AG09319 (cell line): ENCODE results near the gene OR8I2.
"Not testable (repeated sequence)": the region's sequence is repeated elsewhere in the genome, so short reads cannot be mapped to it uniquely, and the experiment has no call there.

Experiments used
- DNase-seq: peaks from one replicate; pipeline ENCODE4 v3.0.0-alpha.2; 2010; ENCODE audit warnings: low read depth; ENCODE audit errors: extremely low read depth
- CTCF ChIP-seq: IDR thresholded peaks from 2 replicates; pipeline ENCODE4 v1.5.1; 2011; ENCODE audit warnings: low read depth, mild to moderate bottlenecking, inconsistent platforms, low read length, moderate library complexity

The OR8I2 gene

GRCh38 chr11:56103210-56103737 lies 10.2 kb downstream of the OR8I2 start, which contains the start of gene OR8H2:
TSS of gene OR8H2 (plus strand) at chr11:56103687. CDS start at chr11:56105043, 1,356 bp downstream.
- no peak for DNase-seq
- no peak for TF ChIP-seq CTCF

- TF ChIP-seq CTCF: no peak
- no peak for DNase-seq
These were observed 29.0 kb downstream of the OR8I2 start, which contains the start of gene OR8H3 for GRCh38 chr11:56122073-56122472. TSS of gene OR8H3 (plus strand) at chr11:56122373. CDS start at chr11:56122373, 0 bp downstream.

- DNase-seq: no peak
- TF ChIP-seq CTCF: no peak
These were observed 47.1 kb downstream of the OR8I2 start, which contains the start of gene OR8J3 for GRCh38 chr11:56140151-56140661. TSS of gene OR8J3 (minus strand) at chr11:56140201. CDS start at chr11:56137718, 2,483 bp downstream.

GRCh38 chr11:56143681-56144080 lies 50.6 kb downstream of the OR8I2 start:
- DNase-seq: not testable (repeated sequence)
